Measurements from ENCODE around the gene PARVB.

Gene PARVB

GRCh38 chr22:44166498-44167276, 142.6 kb downstream of the PARVB start:
- DNase-seq: no peak

- no peak for DNase-seq
Measured at GRCh38 chr22:44167501-44167900, 143.4 kb downstream of the PARVB start.

- no peak for DNase-seq
Measured at GRCh38 chr22:44168206-44168605, 144.1 kb downstream of the PARVB start.

GRCh38 chr22:44170470-44170869, 146.4 kb downstream of the PARVB start:
- no peak for DNase-seq

- no peak for DNase-seq
Measured at GRCh38 chr22:44171561-44171960, 147.5 kb downstream of the PARVB start.

- DNase-seq: peak; percentile 93
Measured at GRCh38 chr22:44172370-44173108, 148.4 kb downstream of the PARVB start.

GRCh38 chr22:44173154-44173553, 149.1 kb downstream of the PARVB start:
- DNase-seq: peak; percentile 52

GRCh38 chr22:44175676-44176075, 151.6 kb downstream of the PARVB start:
- no peak for DNase-seq

- DNase-seq: no peak
Measured at GRCh38 chr22:44179196-44179988, 155.3 kb downstream of the PARVB start.

- DNase-seq: no peak
Measured at GRCh38 chr22:44179989-44180705, 156.0 kb downstream of the PARVB start.

- no peak for DNase-seq
Measured at GRCh38 chr22:44180706-44181032, 156.6 kb downstream of the PARVB start, which contains the start of gene PARVG. PARVG (plus strand) TSS chr22:44180925; CDS start chr22:44183330, 2,405 bp downstream.

GRCh38 chr22:44181033-44181911, 157.2 kb downstream of the PARVB start:
- no peak for DNase-seq

GRCh38 chr22:44181912-44182587, 157.9 kb downstream of the PARVB start:
- no peak for DNase-seq

- DNase-seq: no peak
Measured at GRCh38 chr22:44182588-44183286, 158.6 kb downstream of the PARVB start.

GRCh38 chr22:44183287-44183588, 159.1 kb downstream of the PARVB start:
- no peak for DNase-seq

- DNase-seq: no peak
Measured at GRCh38 chr22:44184006-44184405, 159.9 kb downstream of the PARVB start.

GRCh38 chr22:44185237-44186120, 161.4 kb downstream of the PARVB start:
- DNase-seq: no peak

GRCh38 chr22:44186121-44186510, 162.0 kb downstream of the PARVB start:
- no peak for DNase-seq

GRCh38 chr22:44186737-44187136, 162.6 kb downstream of the PARVB start:
- no peak for DNase-seq

Data from NCI-H146 (cell line).